AG08395 (cell line): ENCODE results near the gene PRDM1.
"Not testable (repeated sequence)": the region's sequence is repeated elsewhere in the genome, so short reads cannot be mapped to it uniquely, and the experiment has no call there.

Experiments
- DNase-seq: peaks from one replicate; pipeline ENCODE4 v3.0.0; 2012; ENCODE audit warnings: mixed read lengths, low spot score

The PRDM1 gene

GRCh38 chr6:106136845-106137244 is 50.7 kb downstream of the PRDM1 start:
- no peak for DNase-seq

GRCh38 chr6:106138151-106138550 is 52.0 kb downstream of the PRDM1 start:
- DNase-seq = no peak

- no peak for DNase-seq
These were observed 55.5 kb downstream of the PRDM1 start for GRCh38 chr6:106141441-106142237.

- no peak for DNase-seq
These were observed 56.8 kb downstream of the PRDM1 start for GRCh38 chr6:106142876-106143431.

GRCh38 chr6:106143665-106144064 is 57.5 kb downstream of the PRDM1 start:
- DNase-seq = no peak

- DNase-seq = no peak
These were observed 59.0 kb downstream of the PRDM1 start for GRCh38 chr6:106145144-106145543.

- DNase-seq = no peak
These were observed 59.6 kb downstream of the PRDM1 start for GRCh38 chr6:106145741-106146227.

GRCh38 chr6:106146852-106147351 is 60.8 kb downstream of the PRDM1 start:
- no peak for DNase-seq

GRCh38 chr6:106147476-106147875 is 61.3 kb downstream of the PRDM1 start:
- DNase-seq = no peak

- DNase-seq = no peak
These were observed 63.4 kb downstream of the PRDM1 start for GRCh38 chr6:106149472-106150069.

GRCh38 chr6:106152476-106152875 is 66.3 kb downstream of the PRDM1 start:
- DNase-seq = not testable (repeated sequence)

- DNase-seq = no peak
These were observed 66.8 kb downstream of the PRDM1 start for GRCh38 chr6:106152952-106153351.

GRCh38 chr6:106154326-106154725 is 68.2 kb downstream of the PRDM1 start:
- DNase-seq = no peak

GRCh38 chr6:106155219-106155830 is 69.2 kb downstream of the PRDM1 start:
- DNase-seq = peak; percentile 55

- DNase-seq = no peak
These were observed 70.3 kb downstream of the PRDM1 start for GRCh38 chr6:106156413-106156812.

GRCh38 chr6:106156863-106157262 is 70.7 kb downstream of the PRDM1 start:
- no peak for DNase-seq

GRCh38 chr6:106158816-106159215 is 72.7 kb downstream of the PRDM1 start:
- no peak for DNase-seq
